ENCODE measurements around the gene CCNF.
"Not testable (repeated sequence)": the region's sequence is repeated elsewhere in the genome, so short reads cannot be mapped to it uniquely, and the experiment has no call there.

CCNF gene

DNA sequence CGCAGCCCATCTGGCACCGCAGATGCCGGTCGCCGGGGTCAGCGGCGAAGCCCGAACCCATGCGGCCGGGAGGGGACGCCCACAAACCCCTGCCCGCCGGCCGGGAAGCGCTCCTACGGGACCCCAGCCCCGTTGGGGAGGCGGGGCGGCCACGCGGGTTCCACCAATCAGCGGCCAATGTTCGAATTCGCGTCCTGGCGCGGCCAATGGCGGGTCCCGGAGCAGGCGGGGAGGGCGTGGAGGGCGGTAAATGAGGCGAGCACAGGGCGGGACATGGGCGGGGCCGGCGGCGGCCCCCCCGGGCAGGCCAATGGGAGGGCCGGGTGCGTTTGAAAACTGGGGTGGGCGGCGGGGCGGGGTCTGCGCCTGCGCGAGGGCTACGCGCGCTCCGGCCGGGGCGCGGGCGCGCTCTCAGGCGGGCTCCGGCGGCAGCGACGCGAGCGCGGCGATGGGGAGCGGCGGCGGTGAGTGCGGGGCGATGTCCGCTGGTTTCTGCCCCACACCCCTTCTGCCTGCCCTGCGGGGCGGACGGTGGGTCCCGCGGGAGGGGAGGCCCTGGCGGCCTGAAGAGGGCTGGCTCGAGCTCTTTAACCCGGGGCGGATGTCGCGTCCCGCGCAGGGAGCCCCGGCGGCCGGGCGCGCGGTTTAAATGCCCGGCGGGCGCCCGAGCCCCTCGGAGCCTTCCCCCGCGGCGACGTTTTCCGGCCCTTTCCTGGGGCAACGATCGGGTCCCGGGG, at the start of gene CCNF:
CCNF (plus strand) TSS at position 414 of the 737 bp plus-strand sequence; CDS start at position 449, 35 bp downstream.
- DNase-seq: peak; percentile 95

DNA sequence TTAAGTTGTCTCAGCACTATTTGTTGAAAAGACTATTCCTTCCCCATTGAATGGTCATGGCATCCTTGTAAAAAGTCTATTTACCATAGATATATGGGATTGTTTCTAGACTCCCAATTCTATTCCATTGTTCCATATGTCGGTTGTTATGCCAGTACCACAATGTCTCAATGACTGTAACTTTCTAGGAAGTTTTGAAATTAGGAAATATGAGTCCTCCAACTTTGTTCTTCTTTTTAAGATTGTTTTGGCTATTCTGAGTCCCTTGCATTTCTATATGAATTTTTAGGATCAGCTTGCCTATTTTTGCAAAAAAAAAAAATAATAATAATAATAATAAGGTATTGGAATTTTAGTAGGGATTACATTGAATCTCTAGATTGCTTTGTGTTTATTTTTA, 45.7 kb upstream of the CCNF start:
- DNase-seq: no peak

- no peak for DNase-seq
Observed at GRCh38 chr16:2384426-2384825, 44.8 kb upstream of the CCNF start.

GRCh38 chr16:2385190-2385836, 43.9 kb upstream of the CCNF start:
- DNase-seq: no peak

DNA sequence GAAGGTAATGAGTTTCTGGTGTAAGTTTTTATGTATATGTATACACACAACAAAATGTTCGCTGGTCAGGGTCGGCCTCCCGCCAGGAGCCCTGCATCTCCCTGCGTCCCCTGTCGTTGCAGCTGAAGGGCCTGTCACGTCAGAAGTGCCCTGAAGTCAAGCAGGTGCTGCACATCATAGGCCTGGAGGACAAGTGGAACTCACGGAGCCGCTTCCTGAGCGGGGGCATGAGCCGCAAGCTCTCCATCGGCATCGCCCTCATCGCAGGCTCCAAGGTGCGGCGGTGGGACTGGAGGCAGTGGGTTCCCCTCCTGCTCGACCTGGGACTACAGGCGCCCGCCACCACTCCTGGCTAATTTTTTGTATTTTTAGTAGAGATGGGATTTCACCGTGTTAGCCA, 43.3 kb upstream of the CCNF start:
- not testable (repeated sequence) for DNase-seq

- DNase-seq: no peak
Observed at GRCh38 chr16:2386990-2387389, 42.3 kb upstream of the CCNF start.

DNA sequence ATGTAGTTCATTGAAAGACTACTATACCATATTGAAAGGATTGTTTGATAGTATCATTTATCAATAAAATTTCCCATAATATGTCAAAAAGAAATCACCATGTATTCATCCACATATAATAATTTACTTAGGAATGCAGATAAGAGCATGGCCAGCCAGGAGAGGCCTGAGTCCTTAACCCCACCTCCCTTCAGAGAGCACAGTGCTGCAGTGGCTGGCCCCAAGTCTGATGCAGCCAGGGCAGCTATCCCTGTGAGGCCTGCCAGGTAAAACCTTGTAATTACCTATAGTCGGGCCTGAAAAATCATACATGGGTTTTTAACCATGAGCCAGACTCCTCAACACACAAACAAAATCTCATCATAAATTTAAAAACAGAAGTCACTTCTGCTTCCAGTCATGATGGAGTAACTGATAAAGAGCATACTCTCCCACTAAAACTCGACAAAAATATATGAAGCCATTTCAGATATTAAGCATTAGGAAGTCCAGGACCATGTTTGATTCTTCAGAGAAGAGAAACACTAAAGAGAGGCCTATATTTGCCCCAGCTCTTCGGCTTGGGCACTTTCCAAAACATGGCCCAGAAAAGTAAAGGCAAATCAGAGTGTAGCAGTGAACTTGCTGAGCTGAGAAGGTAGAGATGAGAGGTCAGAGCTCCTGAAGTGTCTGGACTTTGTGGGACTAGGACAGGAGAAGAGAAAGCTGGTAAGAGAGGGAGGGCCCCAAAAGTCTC, 40.9 kb upstream of the CCNF start:
- DNase-seq: no peak

- DNase-seq: no peak
Observed at GRCh38 chr16:2388875-2389433, 40.3 kb upstream of the CCNF start.

- no peak for DNase-seq
Observed at GRCh38 chr16:2392025-2392424, 37.2 kb upstream of the CCNF start.

DNA sequence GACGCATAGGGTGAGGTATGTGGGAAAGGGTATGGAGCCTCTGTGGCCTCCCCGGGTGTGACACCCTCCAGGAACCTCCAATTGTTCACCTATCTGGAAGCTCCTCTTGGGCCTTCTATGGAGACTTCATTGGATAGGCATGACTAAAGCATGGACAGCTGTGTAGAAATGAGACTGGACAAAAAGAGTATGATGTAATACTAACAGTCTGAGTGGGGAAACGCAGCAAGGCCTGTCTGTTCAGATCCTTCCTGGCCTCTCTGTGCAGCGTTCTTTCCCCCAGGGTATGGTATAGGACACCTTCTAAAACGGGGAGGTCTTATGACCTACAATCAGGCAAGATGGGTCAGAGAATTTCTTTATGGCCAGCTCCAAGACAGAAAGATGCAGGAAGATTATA, 30.7 kb upstream of the CCNF start:
- no peak for DNase-seq

GRCh38 chr16:2404099-2404498, 25.1 kb upstream of the CCNF start:
- no peak for DNase-seq

DNA sequence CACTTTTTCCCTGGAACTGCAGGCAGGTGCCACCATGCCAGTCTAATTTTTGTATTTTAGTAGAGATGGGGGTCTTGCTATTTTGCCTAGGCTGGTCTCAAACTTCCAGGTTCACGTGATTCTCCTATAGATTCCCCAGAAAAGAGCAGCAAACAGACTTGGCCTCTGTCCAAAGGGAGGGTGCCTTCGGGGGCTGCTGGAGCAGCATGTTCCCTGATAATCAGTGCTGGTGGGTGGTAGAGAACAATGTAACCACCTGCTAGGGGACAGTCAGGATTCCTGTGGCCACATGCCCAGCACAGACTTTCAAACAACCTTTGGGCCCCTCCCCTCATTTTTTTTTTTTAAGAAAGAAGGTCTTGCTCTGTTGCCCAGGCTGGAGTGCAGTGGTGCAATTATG, 14.2 kb upstream of the CCNF start:
- no peak for DNase-seq

GRCh38 chr16:2420035-2420434, 9.2 kb upstream of the CCNF start:
- DNase-seq: no peak

DNA sequence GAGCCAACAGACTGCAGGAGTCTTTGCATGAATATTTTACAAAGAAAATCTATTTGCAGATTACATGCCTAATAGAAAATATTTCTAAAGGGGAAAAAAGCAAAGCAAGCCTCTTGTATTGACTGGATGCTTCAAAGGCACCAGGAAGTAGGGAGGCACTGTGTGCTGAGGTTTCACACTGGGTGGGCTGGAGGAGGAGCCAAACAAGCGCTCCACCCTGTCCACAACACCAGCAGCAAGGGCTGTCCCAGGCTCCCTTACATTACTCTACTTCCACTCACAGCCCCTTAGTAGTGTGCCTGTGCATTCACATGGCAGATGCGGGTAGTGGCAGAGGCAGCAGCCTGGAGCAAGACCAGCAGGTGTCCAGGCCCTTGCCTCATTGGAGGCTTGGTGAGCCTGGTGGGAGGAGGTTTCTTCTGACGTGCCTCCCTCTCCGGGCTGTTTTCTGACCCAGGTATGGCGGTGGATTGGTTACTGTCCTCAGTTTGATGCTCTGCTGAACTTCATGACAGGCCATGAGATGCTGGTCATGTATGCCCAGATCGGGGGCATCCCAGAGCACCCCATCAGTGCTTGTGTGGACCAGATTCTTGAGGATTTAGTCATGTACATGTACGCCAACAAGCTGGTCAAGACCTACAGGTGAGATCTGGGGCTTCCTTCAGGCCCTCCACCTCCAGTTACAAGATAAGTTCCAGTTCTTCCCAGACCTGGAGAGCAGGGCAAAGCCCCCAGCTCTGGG, 7.0 kb upstream of the CCNF start:
- no peak for DNase-seq

DNA sequence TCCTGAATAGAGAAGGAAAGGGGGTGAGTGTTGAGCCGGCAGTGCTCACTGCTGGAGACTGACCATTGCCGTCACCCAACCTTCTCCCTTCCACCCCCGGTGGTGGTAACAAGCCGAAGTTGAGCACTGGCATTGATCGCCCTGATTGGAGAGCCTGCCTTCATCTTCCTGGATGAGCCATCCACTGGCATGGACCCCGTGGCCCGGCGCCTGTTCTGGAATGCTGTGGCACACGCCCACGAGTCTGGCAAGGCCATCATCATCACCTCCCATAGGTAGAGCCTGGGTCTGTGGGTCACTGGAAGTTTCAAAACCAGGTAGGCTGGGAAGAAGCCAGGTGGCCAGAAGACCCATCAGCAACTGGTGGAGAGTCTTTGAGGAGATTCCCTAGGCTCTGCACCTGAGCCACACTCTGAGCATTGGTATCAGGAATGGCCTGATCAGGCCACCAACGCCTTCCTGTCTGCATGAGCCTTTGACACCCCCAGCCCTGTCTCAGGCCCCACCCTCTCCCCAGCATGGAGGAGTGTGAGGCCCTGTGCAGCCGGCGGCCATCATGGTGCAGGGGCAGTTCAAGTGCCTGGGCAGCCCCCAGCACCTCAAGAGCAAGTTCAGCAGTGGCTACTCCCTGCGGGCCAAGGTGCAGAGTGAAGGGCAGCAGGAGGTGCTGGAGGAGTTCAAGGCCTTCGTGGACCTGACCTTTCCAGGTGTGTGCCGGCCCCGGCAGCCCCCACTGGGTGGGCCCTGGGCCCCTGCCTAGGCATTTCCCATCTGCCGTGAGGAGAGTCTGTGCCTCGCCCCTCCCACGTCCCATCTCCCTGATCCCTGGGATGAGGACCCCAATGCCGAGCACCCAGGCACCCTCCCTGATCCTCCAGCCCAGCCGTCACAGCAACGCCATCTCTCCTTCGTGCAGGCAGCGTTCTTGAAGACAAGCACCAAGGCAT, 4.9 kb upstream of the CCNF start:
- DNase-seq: no peak

DNA sequence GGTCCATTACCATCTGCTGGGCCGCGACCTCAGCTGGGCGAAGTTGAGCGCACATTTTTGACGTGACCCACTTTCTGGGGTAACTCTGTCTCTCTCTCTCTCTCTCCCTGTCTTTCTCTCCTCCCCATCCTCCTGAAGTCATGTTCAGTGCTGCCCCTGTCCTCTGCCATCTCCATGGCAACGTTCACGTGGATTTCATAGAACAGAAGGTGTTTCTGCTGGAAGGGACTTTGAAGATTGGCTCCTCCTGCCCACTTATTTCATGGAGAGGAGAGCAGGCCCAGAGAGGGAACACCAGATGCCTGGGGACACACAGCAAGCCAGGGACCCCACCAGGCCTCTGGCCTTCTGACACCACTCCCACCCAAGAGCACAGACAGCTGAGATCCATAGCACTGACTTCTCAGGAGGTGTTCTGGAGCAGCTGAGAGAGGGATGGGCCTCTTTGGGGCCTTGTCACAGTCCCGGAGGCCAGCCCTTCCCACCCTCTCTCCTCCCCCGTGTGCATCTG, 4.2 kb upstream of the CCNF start:
- DNase-seq: no peak

- no peak for DNase-seq
Observed at GRCh38 chr16:2425825-2426430, 3.3 kb upstream of the CCNF start.

DNA sequence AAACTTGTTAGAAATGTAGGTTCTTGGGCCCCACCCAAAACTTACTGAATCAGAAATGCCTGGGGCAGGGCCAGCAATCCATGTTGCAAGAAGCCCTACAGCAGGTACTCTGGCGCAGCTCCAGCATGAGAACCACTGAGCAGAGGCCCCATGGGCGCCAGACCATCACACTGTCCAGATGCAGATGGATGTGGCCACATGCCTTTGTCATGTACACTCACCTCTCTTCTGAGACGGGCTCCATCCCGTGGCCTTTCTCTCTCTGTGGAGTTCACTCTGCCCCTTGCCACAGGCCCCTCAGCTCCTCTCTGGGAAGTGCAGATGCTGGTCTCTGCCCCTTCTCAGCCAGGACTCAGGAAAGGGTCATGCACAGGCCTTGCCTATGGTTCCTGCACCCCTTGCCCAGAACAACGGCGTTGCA, 2.3 kb upstream of the CCNF start:
- no peak for DNase-seq

DNA sequence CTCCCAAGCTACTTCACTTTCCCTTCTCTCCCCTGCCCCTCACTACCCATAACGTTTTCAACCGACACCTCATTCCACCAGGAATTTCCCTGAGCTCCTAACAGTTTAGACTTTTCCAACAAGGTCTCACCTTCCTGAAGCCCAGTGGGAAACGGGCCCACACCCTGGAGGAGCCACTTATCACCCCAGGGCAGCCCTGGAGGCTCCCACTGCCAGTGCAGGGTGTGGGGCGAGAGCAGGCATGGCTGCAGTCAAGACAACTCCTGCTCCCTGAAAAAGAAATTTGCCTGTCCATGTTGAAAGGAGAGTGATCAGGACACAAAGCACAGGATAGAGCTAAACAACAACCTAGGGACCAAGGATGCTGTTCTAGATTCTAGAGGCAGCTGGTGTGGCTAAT, 1.7 kb upstream of the CCNF start:
- DNase-seq: no peak

DNA sequence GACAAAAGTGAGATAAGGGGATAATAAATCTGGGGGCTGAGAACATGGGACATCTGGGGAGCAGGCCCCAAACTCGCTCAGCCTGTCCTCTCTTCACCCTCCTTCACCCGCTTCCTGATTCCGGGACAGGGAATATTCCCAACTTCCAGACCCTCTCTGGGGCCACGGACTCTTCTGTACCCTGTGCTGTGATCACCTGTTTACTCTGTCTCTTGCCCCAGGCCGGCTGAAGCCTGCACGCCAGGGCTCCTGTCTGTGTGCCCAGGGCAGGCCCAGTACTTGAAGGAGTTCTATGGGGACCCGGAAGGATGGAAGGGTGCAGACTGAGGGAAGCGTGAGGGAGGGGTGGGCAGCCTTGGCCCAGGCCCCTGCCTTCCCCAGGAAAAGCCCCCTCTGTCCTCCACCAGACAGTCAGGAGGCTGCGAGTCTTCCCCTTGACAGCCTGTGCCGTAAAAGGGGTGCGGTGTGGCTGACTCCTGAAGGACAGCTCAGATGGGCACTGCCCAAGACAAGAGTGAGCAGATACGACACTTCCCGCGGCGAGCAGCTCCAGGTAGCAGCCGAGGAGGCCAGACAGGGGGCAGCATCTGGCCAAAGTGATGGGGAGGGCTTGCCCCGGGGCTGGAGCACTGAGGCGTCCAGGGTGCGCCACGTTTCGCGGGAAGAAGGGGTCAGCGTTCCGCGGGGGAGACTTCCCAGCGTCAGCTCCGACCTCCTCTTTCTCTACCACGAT, 1.0 kb upstream of the CCNF start:
- DNase-seq: no peak

DNA sequence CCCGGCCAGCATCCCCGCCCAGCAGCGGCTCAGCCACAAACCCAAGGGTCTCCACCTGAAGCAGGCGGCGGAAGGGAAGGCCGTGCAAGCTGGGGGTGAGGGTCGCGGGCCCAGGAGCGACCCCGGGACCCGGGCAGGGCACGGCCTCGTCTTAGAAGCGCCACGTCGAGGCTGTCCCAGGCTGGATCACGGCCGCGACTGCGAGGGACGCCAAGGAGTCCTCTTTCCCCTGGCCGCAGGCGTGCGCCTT, 538 bp upstream of the CCNF start:
- DNase-seq: no peak
